ENCODE measurements around the gene VWA5A. TPM values are rescaled to one million over a fixed set of nuclear protein-coding genes. Genes with fewer than 3 reads are reported as not detected.

The VWA5A gene
- total RNA-seq, 4 donors from 2014 or later: 1.6 to 2.5 (median 2.1) TPM

DNA sequence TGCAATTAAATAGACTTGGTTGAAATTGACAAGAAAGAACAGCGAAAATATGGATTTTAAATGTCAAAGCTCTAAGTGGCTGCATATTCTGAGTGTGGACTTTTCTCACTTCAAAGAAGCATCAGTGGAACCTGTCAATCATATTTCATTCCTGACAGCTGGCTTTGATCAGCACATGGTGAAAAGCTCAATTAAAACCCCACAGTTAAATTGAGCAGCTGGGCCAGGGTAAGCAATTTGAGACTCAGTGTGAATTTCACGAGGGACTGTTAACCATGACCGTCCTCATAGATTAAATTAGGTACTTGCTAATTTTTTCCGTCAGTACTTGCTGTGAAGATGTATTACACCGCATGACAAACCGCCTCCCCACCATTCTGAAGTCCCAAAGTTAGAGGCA lies 56.9 kb downstream of the VWA5A start:
- Histone ChIP-seq H3K9me3 (no peaks in the 10 kb centered on the region), H3K4me1 (no peaks in the 10 kb centered on the region), H3K36me3 (no peaks in the 10 kb centered on the region), H3K27me3 (no peaks in the 10 kb centered on the region), H3K4me3 (no peak overlapping the region), H3K27ac (no peak overlapping the region)
- no peak for DNase-seq
- ATAC-seq: no peak
- no peak for TF ChIP-seq POLR2A (IDR thresholded peaks at IDR 0.05)
- TF ChIP-seq, protein P1, sequence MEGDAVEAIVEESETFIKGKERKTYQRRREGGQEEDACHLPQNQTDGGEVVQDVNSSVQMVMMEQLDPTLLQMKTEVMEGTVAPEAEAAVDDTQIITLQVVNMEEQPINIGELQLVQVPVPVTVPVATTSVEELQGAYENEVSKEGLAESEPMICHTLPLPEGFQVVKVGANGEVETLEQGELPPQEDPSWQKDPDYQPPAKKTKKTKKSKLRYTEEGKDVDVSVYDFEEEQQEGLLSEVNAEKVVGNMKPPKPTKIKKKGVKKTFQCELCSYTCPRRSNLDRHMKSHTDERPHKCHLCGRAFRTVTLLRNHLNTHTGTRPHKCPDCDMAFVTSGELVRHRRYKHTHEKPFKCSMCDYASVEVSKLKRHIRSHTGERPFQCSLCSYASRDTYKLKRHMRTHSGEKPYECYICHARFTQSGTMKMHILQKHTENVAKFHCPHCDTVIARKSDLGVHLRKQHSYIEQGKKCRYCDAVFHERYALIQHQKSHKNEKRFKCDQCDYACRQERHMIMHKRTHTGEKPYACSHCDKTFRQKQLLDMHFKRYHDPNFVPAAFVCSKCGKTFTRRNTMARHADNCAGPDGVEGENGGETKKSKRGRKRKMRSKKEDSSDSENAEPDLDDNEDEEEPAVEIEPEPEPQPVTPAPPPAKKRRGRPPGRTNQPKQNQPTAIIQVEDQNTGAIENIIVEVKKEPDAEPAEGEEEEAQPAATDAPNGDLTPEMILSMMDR (IDR thresholded peaks at IDR 0.05 in 4 of 5, conservative IDR thresholded peaks at IDR 0.05 in 1 of 5): no peak
- intact Hi-C loops (cut with DNase I; ENCODE audit: low total_unique reads) (no loop called here), in situ Hi-C loops (cut with MboI; ENCODE audit: low sequenced_read_pairs in 4 of 4) (no loop called here)

DNA sequence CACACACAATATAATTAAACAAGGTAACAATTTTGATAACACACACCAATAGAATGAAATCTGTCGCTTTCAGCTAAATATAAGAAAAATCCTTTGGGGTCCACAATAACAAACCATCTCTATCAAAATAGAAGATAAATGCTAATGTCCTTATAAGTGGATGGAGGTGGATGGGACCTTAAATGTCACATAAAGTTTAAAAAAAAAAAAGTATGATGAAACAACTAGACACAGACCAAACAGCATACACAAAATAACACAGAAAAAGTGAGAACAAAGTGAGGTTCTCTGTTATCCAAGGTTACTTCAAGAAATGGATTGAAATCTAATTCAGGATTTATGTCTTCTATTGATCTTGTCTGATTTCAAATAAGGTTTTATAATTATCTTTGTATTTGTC lies 57.3 kb downstream of the VWA5A start:
- no peak overlapping the region for H3K27ac ChIP-seq
- ATAC-seq: no peak
- H3K9me3 ChIP-seq: no peaks in the 10 kb centered on the region
- H3K27me3 ChIP-seq: no peaks in the 10 kb centered on the region
- no peak for DNase-seq
- no peaks in the 10 kb centered on the region for H3K36me3 ChIP-seq
- intact Hi-C loops (cut with DNase I; ENCODE audit: low total_unique reads): no loop called here
- TF ChIP-seq, protein P1 (IDR thresholded peaks at IDR 0.05 in 4 of 5, conservative IDR thresholded peaks at IDR 0.05 in 1 of 5): no peak
- TF ChIP-seq POLR2A (IDR thresholded peaks at IDR 0.05): no peak
- H3K4me1 ChIP-seq: no peaks in the 10 kb centered on the region
- in situ Hi-C loops (cut with MboI; ENCODE audit: low sequenced_read_pairs in 4 of 4): no loop called here
- no peak overlapping the region for H3K4me3 ChIP-seq

DNA sequence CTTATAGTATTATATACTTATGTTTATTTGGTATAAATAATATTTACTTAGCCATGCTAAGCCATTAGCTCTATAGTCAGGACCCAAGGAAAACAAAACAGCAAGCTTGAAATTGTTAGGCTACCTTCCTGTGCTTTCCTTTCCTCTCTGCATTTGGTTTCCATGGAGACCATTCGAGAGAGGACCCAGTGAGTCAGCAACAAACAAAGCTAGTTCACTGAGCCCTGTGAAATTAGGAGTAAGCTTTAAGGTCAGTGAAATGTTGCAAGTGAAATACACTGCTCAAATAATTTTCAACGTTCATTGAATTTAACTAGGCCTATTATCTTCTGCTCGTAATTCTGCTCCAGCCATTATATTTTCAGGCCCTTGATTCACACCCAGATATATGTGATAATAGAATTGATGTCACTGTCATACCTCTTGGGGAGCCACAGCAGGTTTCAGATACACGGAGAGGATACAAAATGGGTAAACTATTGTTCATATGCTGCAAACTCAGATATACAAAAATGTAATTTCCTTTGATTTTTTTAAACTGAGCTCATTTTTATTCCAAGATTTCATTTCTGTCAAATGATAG lies 58.8 kb downstream of the VWA5A start:
- intact Hi-C loops (cut with DNase I; ENCODE audit: low total_unique reads): no loop called here
- no peak overlapping the region for H3K4me3 ChIP-seq
- H3K9me3 ChIP-seq: no peaks in the 10 kb centered on the region
- no peaks in the 10 kb centered on the region for H3K36me3 ChIP-seq
- H3K4me1 ChIP-seq: no peaks in the 10 kb centered on the region
- TF ChIP-seq POLR2A (IDR thresholded peaks at IDR 0.05): no peak
- TF ChIP-seq, protein P1 (IDR thresholded peaks at IDR 0.05 in 4 of 5, conservative IDR thresholded peaks at IDR 0.05 in 1 of 5): no peak
- in situ Hi-C loops (cut with MboI; ENCODE audit: low sequenced_read_pairs in 4 of 4): no loop called here
- ATAC-seq (no peak), DNase-seq (no peak)
- no peaks in the 10 kb centered on the region for H3K27me3 ChIP-seq
- H3K27ac ChIP-seq: no peak overlapping the region

DNA sequence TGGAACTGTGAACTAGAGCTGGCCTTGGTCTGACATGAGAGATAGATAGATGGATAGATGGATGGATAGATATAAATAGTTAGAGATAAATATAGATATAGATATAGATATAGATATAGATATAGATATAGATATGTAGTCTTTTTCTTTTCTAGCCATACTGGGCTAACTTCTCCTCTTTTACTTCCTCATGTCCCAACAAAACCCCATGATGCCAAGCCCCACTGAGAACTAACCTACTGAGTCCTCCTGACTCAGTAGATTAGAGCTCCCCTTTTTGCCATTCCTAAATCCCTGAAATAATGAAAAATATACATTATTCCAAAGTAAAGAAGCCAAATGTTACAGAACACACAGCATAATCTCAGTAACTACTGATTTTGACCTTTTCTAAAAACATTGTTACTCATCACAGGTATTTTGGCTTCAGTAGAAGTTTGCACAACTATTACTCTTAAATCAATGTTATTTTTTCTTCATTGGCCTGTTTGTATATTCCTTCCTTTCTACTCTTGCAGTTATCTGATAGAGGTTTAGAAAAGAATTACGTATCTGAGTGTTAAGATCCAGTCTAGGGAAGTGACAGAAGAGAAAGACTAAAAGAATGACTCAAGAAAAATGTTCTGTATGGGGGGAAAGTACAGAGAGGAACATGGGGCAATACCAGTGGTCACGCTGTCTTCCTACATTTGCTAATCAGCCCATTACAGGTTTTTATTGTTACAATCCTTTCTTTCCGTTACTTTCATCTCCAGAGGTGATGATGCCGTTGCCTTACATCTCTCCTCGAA lies 61.9 kb downstream of the VWA5A start:
- no peak for ATAC-seq
- H3K9me3 ChIP-seq: no peaks in the 10 kb centered on the region
- no peaks in the 10 kb centered on the region for H3K27me3 ChIP-seq
- no peak for TF ChIP-seq POLR2A (IDR thresholded peaks at IDR 0.05)
- TF ChIP-seq, protein P1 (IDR thresholded peaks at IDR 0.05 in 4 of 5, conservative IDR thresholded peaks at IDR 0.05 in 1 of 5): no peak
- no peak overlapping the region for H3K4me3 ChIP-seq
- no peak for DNase-seq
- H3K36me3 ChIP-seq: no peaks in the 10 kb centered on the region
- no peaks in the 10 kb centered on the region for H3K4me1 ChIP-seq
- intact Hi-C loops (cut with DNase I; ENCODE audit: low total_unique reads) (no loop called here), in situ Hi-C loops (cut with MboI; ENCODE audit: low sequenced_read_pairs in 4 of 4) (no loop called here)
- H3K27ac ChIP-seq: no peak overlapping the region
